K562 (cell line): ENCODE measurements around the gene ATP6V1G2. TPM values are rescaled to one million over a fixed set of nuclear protein-coding genes. Genes with fewer than 3 reads are reported as not detected.
A peak's percentile ranks its signal among the peaks of the same experiment; 100 is the strongest.

ENCODE experiments used
- ARID2 ChIP-seq: fragments of 450-650 bp; IDR thresholded peaks from 2 replicates; pipeline ENCODE4 v1.6.1; 2017; ENCODE audit warnings: antibody characterized with exemption, mild to moderate bottlenecking
- BDP1 ChIP-seq: IDR thresholded peaks from 3 replicates; pipeline ENCODE4 v1.6.1; 2011; ENCODE audit not compliant: insufficient read length, insufficient read depth
- FOXA1 ChIP-seq: fragments of 450-650 bp; IDR thresholded peaks from 2 replicates; pipeline ENCODE4 v1.6.1; 2016; ENCODE audit warnings: mild to moderate bottlenecking, borderline replicate concordance
- LCOR ChIP-seq: sonication (generic); formaldehyde crosslinking; IDR thresholded peaks from 2 replicates; pipeline ENCODE4 v1.8.0; 2022; ENCODE audit warnings: mild to moderate bottlenecking, missing genetic modification reagents
- LEF1 ChIP-seq: fragments of 450-650 bp; IDR thresholded peaks from 2 replicates; pipeline ENCODE4 v1.6.1; 2016; ENCODE audit warnings: mild to moderate bottlenecking
- MCM7 ChIP-seq, 2 experiments: fragments of 450-650 bp; IDR thresholded peaks; 2 replicates each; pipeline ENCODE4 v1.6.1; 2016 to 2018
- OTX1 ChIP-seq: fragments of 450-650 bp; formaldehyde crosslinking; IDR thresholded peaks from 2 replicates; pipeline ENCODE4 v1.4.0; 2022; ENCODE audit warnings: mild to moderate bottlenecking
- RBFOX2 ChIP-seq: fragments of 200-400 bp; formaldehyde crosslinking; IDR thresholded peaks from 2 replicates; pipeline ENCODE4 v1.6.1; 2017; ENCODE audit warnings: low read depth, mild to moderate bottlenecking, low read length, moderate library complexity
- RBM15 ChIP-seq: fragments of 200-400 bp; formaldehyde crosslinking; IDR thresholded peaks from 2 replicates; pipeline ENCODE4 v1.6.1; 2018; ENCODE audit warnings: mild to moderate bottlenecking, low read length, moderate library complexity; ENCODE audit not compliant: insufficient read depth
- SRSF3 ChIP-seq: fragments of 200-400 bp; formaldehyde crosslinking; IDR thresholded peaks from 2 replicates; pipeline ENCODE4 v1.6.1; 2016; ENCODE audit warnings: mild to moderate bottlenecking, low read length, moderate library complexity; ENCODE audit not compliant: insufficient read depth
- TEAD1 ChIP-seq, 2 experiments: fragments of 450-650 bp in 1 of 2; sonication (generic) in 1 of 2; formaldehyde crosslinking; IDR thresholded peaks; 2 replicates each; pipeline versions ENCODE4 v1.4.0 to v1.8.0; 2020 to 2022; ENCODE audit warnings: mild to moderate bottlenecking in 2 of 2, missing genetic modification reagents in 1 of 2
- ZNF445 ChIP-seq: fragments of 250-450 bp; sonication (Bioruptor Pico); IDR thresholded peaks from 2 replicates; pipeline ENCODE4 v1.4.0; 2020; ENCODE audit warnings: low read depth, mild to moderate bottlenecking, moderate library complexity
- ZNF780A ChIP-seq: fragments of 250-450 bp; sonication (Bioruptor Pico); IDR thresholded peaks from 2 replicates; pipeline ENCODE4 v1.5.0; 2021; ENCODE audit warnings: mild to moderate bottlenecking
- ZSCAN29 ChIP-seq: fragments of 450-650 bp; IDR thresholded peaks from 2 replicates; pipeline ENCODE4 v1.6.1; 2017
- polyA plus RNA-seq, 8 experiments: library from polyadenylated mRNA; depleted of rRNA in 4 of 8; stranded (reverse) in 5 of 8; unstranded in 3 of 8; fragments of >200 nt; fragmentation: Nextera tagmentation in 2 of 8; fragmentation: Illumina TruSeq in 1 of 8; extraction: Ambion mirVana in 2 of 8; extraction: Trizol in 1 of 8; gene quantifications; 2 replicates each; pipeline versions ENCODE4 v1.2.1 to v1.2.3, GENCODE V29; 2011 to 2014; ENCODE audit warnings: inconsistent platforms in 1 of 8, missing spikeins in 1 of 8
- total RNA-seq, 7 experiments: library from RNA; depleted of rRNA in 6 of 7; stranded (reverse); fragments of >200 nt in 6 of 7; fragmentation: Illumina TruSeq in 2 of 7; extraction: Trizol in 2 of 7; gene quantifications; 2 replicates each; pipeline versions ENCODE4 v1.2.1 to v1.2.3, GENCODE V29; 2011 to 2021; ENCODE audit warnings: low replicate concordance in 1 of 7
- TF ChIP-seq, protein P1 (sequence below), 2 experiments: fragments of 450-650 bp in 1 of 2; IDR thresholded peaks; 2 replicates each; pipeline ENCODE4 v1.6.1; 2011 to 2017; ENCODE audit warnings: low read depth in 2 of 2, antibody characterized with exemption in 1 of 2, borderline replicate concordance in 1 of 2, low read length in 1 of 2, mild to moderate bottlenecking in 1 of 2, mixed read lengths in 1 of 2; ENCODE audit not compliant: control insufficient read depth in 1 of 2
- TF ChIP-seq, protein P2 (sequence below): sonication (generic); formaldehyde crosslinking; IDR thresholded peaks from 2 replicates; pipeline ENCODE4 v1.8.1; 2023; ENCODE audit warnings: mild to moderate bottlenecking, missing genetic modification reagents
- TF ChIP-seq, protein P3 (sequence below): fragments of 250-450 bp; sonication (Bioruptor Pico); IDR thresholded peaks from 2 replicates; pipeline ENCODE4 v1.5.0; 2021
- TF ChIP-seq, protein P4 (sequence below), 2 experiments: fragments of 250-450 bp in 1 of 2; fragments of 450-650 bp in 1 of 2; sonication (Bioruptor Pico) in 1 of 2; IDR thresholded peaks; 2 replicates each; pipeline versions ENCODE4 v1.6.1 to v1.8.0; 2016 to 2021; ENCODE audit warnings: mild to moderate bottlenecking in 2 of 2, moderate library complexity in 2 of 2, missing compliant biosample characterization in 1 of 2, missing genetic modification characterization in 1 of 2
- TF ChIP-seq, protein P5 (sequence below), 2 experiments: fragments of 450-650 bp in 1 of 2; sonication (generic) in 1 of 2; formaldehyde crosslinking; conservative IDR thresholded peaks; 2 replicates each; pipeline versions ENCODE4 v1.4.0 to v1.8.1; 2020 to 2022; ENCODE audit warnings: mild to moderate bottlenecking in 1 of 2, missing genetic modification reagents in 1 of 2
- TF ChIP-seq, protein P6 (sequence below): sonication (generic); formaldehyde crosslinking; IDR thresholded peaks from 2 replicates; pipeline ENCODE4 v1.8.0; 2022; ENCODE audit warnings: missing genetic modification reagents, mild to moderate bottlenecking, borderline replicate concordance

ATP6V1G2 gene
- total and polyA plus RNA-seq, 9 of the 15 experiments (the other 6 are each of a cell fraction or from before 2014, with no cell fraction given): 0.14 to 1.5 (median 0.33) TPM

DNA sequence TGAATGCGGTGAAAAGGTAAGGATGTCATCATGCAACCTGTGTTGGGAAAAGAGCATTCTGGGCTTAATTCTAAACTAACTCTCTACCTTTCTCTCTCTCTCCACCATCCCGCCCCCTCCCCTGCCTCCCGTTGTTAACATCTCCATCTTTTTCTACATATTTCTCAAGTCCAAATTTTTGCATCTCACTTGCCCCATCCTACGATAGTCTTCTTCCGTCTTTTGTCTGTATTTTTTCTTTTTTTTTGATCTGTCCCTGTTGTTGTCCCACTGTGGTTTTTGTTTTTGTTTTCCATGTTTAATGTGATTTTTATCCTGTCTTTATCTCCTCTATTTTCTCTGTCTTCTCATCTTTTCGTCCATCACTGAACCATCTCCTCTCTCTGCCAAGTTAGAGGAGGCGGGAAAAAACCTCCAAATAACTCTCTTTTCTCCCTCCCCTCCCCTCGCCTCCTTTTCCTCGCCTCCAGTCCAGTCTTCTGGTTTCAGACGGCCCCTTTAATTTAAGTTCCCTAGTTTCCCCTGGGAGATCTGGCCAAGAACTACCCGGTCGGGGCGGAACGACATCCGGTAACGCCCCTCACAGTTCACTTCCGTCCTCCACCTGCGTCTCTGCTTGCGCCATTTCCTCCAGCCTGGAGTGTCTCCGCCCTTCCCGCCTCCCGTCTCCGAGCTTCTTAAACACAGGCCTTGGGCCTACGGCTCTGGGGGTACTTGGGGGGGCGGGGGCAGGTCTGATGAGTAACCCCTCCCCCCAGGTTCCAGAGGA, 734 bp upstream of the ATP6V1G2 start, which contains the start of gene NFKBIL1 (continued):
- TF ChIP-seq, protein P1, sequence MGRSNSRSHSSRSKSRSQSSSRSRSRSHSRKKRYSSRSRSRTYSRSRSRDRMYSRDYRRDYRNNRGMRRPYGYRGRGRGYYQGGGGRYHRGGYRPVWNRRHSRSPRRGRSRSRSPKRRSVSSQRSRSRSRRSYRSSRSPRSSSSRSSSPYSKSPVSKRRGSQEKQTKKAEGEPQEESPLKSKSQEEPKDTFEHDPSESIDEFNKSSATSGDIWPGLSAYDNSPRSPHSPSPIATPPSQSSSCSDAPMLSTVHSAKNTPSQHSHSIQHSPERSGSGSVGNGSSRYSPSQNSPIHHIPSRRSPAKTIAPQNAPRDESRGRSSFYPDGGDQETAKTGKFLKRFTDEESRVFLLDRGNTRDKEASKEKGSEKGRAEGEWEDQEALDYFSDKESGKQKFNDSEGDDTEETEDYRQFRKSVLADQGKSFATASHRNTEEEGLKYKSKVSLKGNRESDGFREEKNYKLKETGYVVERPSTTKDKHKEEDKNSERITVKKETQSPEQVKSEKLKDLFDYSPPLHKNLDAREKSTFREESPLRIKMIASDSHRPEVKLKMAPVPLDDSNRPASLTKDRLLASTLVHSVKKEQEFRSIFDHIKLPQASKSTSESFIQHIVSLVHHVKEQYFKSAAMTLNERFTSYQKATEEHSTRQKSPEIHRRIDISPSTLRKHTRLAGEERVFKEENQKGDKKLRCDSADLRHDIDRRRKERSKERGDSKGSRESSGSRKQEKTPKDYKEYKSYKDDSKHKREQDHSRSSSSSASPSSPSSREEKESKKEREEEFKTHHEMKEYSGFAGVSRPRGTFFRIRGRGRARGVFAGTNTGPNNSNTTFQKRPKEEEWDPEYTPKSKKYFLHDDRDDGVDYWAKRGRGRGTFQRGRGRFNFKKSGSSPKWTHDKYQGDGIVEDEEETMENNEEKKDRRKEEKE (IDR thresholded peaks at IDR 0.05; ENCODE audit: borderline replicate concordance in 1 of 2, control insufficient read depth in 1 of 2, low read depth in 2 of 2, low read length in 1 of 2): peak; percentile 40 to 95; a peak in 2 of 4 replicates
- TF ChIP-seq OTX1 (CRISPR knock-in tag) (no peak; the same call in 1 of the 2 replicates), ZSCAN29 (no peak), RBFOX2 (peak; percentile 66), ZNF780A (no peak), TEAD1 (CRISPR knock-in tag; IDR thresholded peaks at IDR 0.05) (0 out of 4 replicates have a peak, but pooled peaks of 1 of the 2 experiments have one; percentile 33), LCOR (peak; percentile 71), SRSF3 (no peak), ARID2 (no peak), LEF1 (0 out of 2 replicates have a peak, but pooled peaks have one; percentile 8), MCM7 (IDR thresholded peaks at IDR 0.05) (peak in 1 of 2 experiments; percentile 93; a peak in 1 of 4 replicates), ZNF445 (CRISPR knock-in tag) (0 out of 2 replicates have a peak, but pooled peaks have one; percentile 52), RBM15 (no peak), BDP1 (no peak), FOXA1 (no peak)
- TF ChIP-seq, protein P2, sequence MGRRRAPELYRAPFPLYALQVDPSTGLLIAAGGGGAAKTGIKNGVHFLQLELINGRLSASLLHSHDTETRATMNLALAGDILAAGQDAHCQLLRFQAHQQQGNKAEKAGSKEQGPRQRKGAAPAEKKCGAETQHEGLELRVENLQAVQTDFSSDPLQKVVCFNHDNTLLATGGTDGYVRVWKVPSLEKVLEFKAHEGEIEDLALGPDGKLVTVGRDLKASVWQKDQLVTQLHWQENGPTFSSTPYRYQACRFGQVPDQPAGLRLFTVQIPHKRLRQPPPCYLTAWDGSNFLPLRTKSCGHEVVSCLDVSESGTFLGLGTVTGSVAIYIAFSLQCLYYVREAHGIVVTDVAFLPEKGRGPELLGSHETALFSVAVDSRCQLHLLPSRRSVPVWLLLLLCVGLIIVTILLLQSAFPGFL (CRISPR knock-in tag): no peak
- TF ChIP-seq, protein P3, sequence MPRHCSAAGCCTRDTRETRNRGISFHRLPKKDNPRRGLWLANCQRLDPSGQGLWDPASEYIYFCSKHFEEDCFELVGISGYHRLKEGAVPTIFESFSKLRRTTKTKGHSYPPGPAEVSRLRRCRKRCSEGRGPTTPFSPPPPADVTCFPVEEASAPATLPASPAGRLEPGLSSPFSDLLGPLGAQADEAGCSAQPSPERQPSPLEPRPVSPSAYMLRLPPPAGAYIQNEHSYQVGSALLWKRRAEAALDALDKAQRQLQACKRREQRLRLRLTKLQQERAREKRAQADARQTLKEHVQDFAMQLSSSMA (CRISPR knock-in tag): no peak
- TF ChIP-seq, protein P4, sequence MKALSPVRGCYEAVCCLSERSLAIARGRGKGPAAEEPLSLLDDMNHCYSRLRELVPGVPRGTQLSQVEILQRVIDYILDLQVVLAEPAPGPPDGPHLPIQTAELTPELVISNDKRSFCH (CRISPR knock-in tag; IDR thresholded peaks at IDR 0.05): no peak
- TF ChIP-seq, protein P4 (tag; IDR thresholded peaks at IDR 0.05): peak; percentile 85
- TF ChIP-seq, protein P5, sequence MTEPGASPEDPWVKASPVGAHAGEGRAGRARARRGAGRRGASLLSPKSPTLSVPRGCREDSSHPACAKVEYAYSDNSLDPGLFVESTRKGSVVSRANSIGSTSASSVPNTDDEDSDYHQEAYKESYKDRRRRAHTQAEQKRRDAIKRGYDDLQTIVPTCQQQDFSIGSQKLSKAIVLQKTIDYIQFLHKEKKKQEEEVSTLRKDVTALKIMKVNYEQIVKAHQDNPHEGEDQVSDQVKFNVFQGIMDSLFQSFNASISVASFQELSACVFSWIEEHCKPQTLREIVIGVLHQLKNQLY (CRISPR knock-in tag; conservative IDR thresholded peaks at IDR 0.05): no peak
- TF ChIP-seq, protein P6, sequence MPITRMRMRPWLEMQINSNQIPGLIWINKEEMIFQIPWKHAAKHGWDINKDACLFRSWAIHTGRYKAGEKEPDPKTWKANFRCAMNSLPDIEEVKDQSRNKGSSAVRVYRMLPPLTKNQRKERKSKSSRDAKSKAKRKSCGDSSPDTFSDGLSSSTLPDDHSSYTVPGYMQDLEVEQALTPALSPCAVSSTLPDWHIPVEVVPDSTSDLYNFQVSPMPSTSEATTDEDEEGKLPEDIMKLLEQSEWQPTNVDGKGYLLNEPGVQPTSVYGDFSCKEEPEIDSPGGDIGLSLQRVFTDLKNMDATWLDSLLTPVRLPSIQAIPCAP: no peak
